Gastrocnemius medialis (tissue), 4 donors: ENCODE measurements around the gene AP1S3.

Experiments
- POLR2A ChIP-seq, 2 donors: fragments of 450-650 bp; IDR thresholded peaks; one replicate each; pipeline ENCODE4 v1.6.1; 2017; ENCODE audit warnings: antibody characterized with exemption in 2 of 2, mild to moderate bottlenecking in 2 of 2, moderate library complexity in 2 of 2
- TF ChIP-seq, protein P1 (sequence below), 5 experiments: fragments of 450-650 bp in 3 of 5; fragments of 200-600 bp in 2 of 5; sonication (generic) in 2 of 5; IDR thresholded peaks in 4 of 5; conservative IDR thresholded peaks in 1 of 5; 1 replicate in 4 of 5; 2 replicates in 1 of 5; pipeline ENCODE4 v1.5.1; 2016 to 2019; ENCODE audit warnings: antibody characterized with exemption in 5 of 5, mild to moderate bottlenecking in 3 of 5, moderate library complexity in 3 of 5

DNA sequence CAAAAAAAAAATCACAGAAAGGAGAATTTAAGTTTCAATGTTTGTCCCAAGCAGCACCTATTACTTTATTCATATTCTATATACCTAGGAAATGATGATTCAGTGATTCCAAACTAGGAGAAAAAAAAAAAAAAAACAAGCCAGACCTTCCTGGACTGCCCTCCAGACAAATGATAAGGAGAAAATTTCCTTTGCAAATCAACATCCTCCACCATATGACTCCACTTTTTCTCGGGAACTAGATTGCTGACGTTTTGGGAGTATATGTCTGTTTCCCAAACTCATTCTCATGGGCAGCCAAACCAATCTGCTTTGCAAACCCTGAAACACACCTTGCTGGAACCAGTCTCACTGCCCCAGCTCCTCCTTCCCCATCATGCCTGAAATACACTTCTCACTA is 16.8 kb downstream of the AP1S3 start:
- TF ChIP-seq, protein P1, sequence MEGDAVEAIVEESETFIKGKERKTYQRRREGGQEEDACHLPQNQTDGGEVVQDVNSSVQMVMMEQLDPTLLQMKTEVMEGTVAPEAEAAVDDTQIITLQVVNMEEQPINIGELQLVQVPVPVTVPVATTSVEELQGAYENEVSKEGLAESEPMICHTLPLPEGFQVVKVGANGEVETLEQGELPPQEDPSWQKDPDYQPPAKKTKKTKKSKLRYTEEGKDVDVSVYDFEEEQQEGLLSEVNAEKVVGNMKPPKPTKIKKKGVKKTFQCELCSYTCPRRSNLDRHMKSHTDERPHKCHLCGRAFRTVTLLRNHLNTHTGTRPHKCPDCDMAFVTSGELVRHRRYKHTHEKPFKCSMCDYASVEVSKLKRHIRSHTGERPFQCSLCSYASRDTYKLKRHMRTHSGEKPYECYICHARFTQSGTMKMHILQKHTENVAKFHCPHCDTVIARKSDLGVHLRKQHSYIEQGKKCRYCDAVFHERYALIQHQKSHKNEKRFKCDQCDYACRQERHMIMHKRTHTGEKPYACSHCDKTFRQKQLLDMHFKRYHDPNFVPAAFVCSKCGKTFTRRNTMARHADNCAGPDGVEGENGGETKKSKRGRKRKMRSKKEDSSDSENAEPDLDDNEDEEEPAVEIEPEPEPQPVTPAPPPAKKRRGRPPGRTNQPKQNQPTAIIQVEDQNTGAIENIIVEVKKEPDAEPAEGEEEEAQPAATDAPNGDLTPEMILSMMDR (IDR thresholded peaks at IDR 0.05 in 4 of 5, conservative IDR thresholded peaks at IDR 0.05 in 1 of 5), result no peak
- no peak for TF ChIP-seq POLR2A (IDR thresholded peaks at IDR 0.05)
